HepG2 (cell line): ENCODE data around the gene RAB40C. TPM values are rescaled to one million over a fixed set of nuclear protein-coding genes. Genes with fewer than 3 reads are reported as not detected.
A peak's percentile ranks its signal among the peaks of the same experiment; 100 is the strongest.

Experiments
- BORCS8-MEF2B ChIP-seq: sonication (generic); formaldehyde crosslinking; IDR thresholded peaks from 2 replicates; pipeline ENCODE4 v1.8.0; 2022; ENCODE audit warnings: mild to moderate bottlenecking, missing genetic modification reagents
- PHF8 ChIP-seq: sonication (generic); formaldehyde crosslinking; IDR thresholded peaks from 2 replicates; pipeline ENCODE4 v1.5.0; 2020; ENCODE audit warnings: missing genetic modification reagents
- RERE ChIP-seq: IDR thresholded peaks from 2 replicates; pipeline ENCODE4 v1.6.1; 2016; ENCODE audit warnings: low read depth, missing genetic modification reagents, missing compliant biosample characterization
- TCF12 ChIP-seq, 2 experiments: fragments of 450-650 bp in 1 of 2; sonication (generic) in 1 of 2; formaldehyde crosslinking in 1 of 2; IDR thresholded peaks; 2 replicates each; pipeline versions ENCODE4 v1.6.1 to v1.8.0; 2017 to 2022; ENCODE audit warnings: antibody characterized with exemption in 1 of 2, mild to moderate bottlenecking in 1 of 2, missing genetic modification reagents in 1 of 2, moderate library complexity in 1 of 2
- TEAD3 ChIP-seq: optimal IDR thresholded peaks from 2 replicates; pipeline ENCODE3; 2016; ENCODE audit warnings: borderline replicate concordance
- TEF ChIP-seq: sonication (generic); formaldehyde crosslinking; IDR thresholded peaks from 2 replicates; pipeline ENCODE4 v1.5.0; 2020; ENCODE audit warnings: missing genetic modification reagents
- ZNF446 ChIP-seq: sonication (generic); formaldehyde crosslinking; IDR thresholded peaks from 2 replicates; pipeline ENCODE4 v1.5.0; 2020; ENCODE audit warnings: mild to moderate bottlenecking, missing genetic modification reagents
- ZNF496 ChIP-seq: sonication (generic); formaldehyde crosslinking; IDR thresholded peaks from 2 replicates; pipeline ENCODE4 v1.8.1; 2023; ENCODE audit warnings: mild to moderate bottlenecking, moderate library complexity, missing genetic modification reagents; ENCODE audit not compliant: insufficient replicate concordance
- polyA plus RNA-seq, 8 experiments: library from polyadenylated mRNA; depleted of rRNA in 3 of 8; stranded (reverse) in 7 of 8; unstranded in 1 of 8; fragments of >200 nt; fragmentation: Illumina TruSeq in 4 of 8; extraction: Trizol in 4 of 8; gene quantifications; 2 replicates each; pipeline versions ENCODE4 v1.2.1 to v1.2.3, GENCODE V29; 2011 to 2016; ENCODE audit warnings: low read depth in 4 of 8, missing spikeins in 1 of 8, mixed read lengths in 1 of 8; ENCODE audit not compliant: insufficient read depth in 1 of 8
- total RNA-seq, 5 experiments: library from RNA; depleted of rRNA; stranded (reverse); fragments of >200 nt; fragmentation: Illumina TruSeq; extraction: Trizol; gene quantifications; 2 replicates each; pipeline ENCODE4 v1.2.3, GENCODE V29; 2016; ENCODE audit warnings: low read depth in 1 of 5
- TF ChIP-seq, protein P1 (sequence below): sonication (generic); formaldehyde crosslinking; IDR thresholded peaks from 2 replicates; pipeline ENCODE4 v1.4.0; 2020; ENCODE audit warnings: missing genetic modification reagents
- TF ChIP-seq, protein P2 (sequence below): sonication (generic); formaldehyde crosslinking; IDR thresholded peaks from 2 replicates; pipeline ENCODE4 v1.4.0; 2020; ENCODE audit warnings: missing genetic modification reagents, borderline replicate concordance
- TF ChIP-seq, protein P3 (sequence below), 2 experiments: sonication (generic) in 1 of 2; formaldehyde crosslinking in 1 of 2; IDR thresholded peaks; 2 replicates each; pipeline versions ENCODE4 v1.4.0 to v1.6.1; 2018 to 2020; ENCODE audit warnings: missing genetic modification reagents in 2 of 2, borderline replicate concordance in 1 of 2, low read depth in 1 of 2, mild to moderate bottlenecking in 1 of 2, missing biosample characterization in 1 of 2

Gene RAB40C
- total and polyA plus RNA-seq, 2 of the 13 experiments (the other 11 are each of a cell fraction or from before 2014, with no cell fraction given): 7.7 to 11.5 TPM

GRCh38 chr16:648781-649589 is 59.1 kb downstream of the RAB40C start, which contains the start of gene WDR90 (continued):
- TF ChIP-seq RERE (no peak), PHF8 (CRISPR knock-in tag) (peak; percentile 86), TCF12 (IDR thresholded peaks at IDR 0.05) (no peak), TCF12 (CRISPR knock-in tag; IDR thresholded peaks at IDR 0.05) (peak; percentile 80; the same call in 1 of the 2 replicates), ZNF496 (CRISPR knock-in tag) (no peak), ZNF446 (CRISPR knock-in tag) (peak; percentile 70; the same call in 1 of the 2 replicates), BORCS8-MEF2B (CRISPR knock-in tag) (peak; percentile 93), TEF (CRISPR knock-in tag) (0 out of 2 replicates have a peak, but pooled peaks have one; percentile 16), TEAD3 (no peak)
- TF ChIP-seq, protein P1, sequence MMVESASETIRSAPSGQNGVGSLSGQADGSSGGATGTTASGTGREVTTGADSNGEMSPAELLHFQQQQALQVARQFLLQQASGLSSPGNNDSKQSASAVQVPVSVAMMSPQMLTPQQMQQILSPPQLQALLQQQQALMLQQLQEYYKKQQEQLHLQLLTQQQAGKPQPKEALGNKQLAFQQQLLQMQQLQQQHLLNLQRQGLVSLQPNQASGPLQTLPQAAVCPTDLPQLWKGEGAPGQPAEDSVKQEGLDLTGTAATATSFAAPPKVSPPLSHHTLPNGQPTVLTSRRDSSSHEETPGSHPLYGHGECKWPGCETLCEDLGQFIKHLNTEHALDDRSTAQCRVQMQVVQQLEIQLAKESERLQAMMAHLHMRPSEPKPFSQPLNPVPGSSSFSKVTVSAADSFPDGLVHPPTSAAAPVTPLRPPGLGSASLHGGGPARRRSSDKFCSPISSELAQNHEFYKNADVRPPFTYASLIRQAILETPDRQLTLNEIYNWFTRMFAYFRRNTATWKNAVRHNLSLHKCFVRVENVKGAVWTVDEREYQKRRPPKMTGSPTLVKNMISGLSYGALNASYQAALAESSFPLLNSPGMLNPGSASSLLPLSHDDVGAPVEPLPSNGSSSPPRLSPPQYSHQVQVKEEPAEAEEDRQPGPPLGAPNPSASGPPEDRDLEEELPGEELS (CRISPR knock-in tag): no peak
- TF ChIP-seq, protein P2, sequence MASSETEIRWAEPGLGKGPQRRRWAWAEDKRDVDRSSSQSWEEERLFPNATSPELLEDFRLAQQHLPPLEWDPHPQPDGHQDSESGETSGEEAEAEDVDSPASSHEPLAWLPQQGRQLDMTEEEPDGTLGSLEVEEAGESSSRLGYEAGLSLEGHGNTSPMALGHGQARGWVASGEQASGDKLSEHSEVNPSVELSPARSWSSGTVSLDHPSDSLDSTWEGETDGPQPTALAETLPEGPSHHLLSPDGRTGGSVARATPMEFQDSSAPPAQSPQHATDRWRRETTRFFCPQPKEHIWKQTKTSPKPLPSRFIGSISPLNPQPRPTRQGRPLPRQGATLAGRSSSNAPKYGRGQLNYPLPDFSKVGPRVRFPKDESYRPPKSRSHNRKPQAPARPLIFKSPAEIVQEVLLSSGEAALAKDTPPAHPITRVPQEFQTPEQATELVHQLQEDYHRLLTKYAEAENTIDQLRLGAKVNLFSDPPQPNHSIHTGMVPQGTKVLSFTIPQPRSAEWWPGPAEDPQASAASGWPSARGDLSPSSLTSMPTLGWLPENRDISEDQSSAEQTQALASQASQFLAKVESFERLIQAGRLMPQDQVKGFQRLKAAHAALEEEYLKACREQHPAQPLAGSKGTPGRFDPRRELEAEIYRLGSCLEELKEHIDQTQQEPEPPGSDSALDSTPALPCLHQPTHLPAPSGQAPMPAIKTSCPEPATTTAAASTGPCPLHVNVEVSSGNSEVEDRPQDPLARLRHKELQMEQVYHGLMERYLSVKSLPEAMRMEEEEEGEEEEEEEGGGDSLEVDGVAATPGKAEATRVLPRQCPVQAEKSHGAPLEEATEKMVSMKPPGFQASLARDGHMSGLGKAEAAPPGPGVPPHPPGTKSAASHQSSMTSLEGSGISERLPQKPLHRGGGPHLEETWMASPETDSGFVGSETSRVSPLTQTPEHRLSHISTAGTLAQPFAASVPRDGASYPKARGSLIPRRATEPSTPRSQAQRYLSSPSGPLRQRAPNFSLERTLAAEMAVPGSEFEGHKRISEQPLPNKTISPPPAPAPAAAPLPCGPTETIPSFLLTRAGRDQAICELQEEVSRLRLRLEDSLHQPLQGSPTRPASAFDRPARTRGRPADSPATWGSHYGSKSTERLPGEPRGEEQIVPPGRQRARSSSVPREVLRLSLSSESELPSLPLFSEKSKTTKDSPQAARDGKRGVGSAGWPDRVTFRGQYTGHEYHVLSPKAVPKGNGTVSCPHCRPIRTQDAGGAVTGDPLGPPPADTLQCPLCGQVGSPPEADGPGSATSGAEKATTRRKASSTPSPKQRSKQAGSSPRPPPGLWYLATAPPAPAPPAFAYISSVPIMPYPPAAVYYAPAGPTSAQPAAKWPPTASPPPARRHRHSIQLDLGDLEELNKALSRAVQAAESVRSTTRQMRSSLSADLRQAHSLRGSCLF (CRISPR knock-in tag): 0 out of 2 replicates have a peak, but pooled peaks have one; percentile 35
- TF ChIP-seq, protein P3, sequence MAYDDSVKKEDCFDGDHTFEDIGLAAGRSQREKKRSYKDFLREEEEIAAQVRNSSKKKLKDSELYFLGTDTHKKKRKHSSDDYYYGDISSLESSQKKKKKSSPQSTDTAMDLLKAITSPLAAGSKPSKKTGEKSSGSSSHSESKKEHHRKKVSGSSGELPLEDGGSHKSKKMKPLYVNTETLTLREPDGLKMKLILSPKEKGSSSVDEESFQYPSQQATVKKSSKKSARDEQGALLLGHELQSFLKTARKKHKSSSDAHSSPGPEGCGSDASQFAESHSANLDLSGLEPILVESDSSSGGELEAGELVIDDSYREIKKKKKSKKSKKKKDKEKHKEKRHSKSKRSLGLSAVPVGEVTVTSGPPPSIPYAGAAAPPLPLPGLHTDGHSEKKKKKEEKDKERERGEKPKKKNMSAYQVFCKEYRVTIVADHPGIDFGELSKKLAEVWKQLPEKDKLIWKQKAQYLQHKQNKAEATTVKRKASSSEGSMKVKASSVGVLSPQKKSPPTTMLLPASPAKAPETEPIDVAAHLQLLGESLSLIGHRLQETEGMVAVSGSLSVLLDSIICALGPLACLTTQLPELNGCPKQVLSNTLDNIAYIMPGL (CRISPR knock-in tag; IDR thresholded peaks at IDR 0.05; ENCODE audit: borderline replicate concordance in 1 of 2, low read depth in 1 of 2): peak; percentile 62 to 88
